ENCODE data around the gene MAPK4. TPM values are rescaled to one million over a fixed set of nuclear protein-coding genes. Genes with fewer than 3 reads are reported as not detected.
A peak's percentile ranks its signal among the peaks of the same experiment; 100 is the strongest.

Gene MAPK4
- total and polyA plus RNA-seq, 2 donors from 2014 or later = 9.0 to 9.2 TPM

DNA sequence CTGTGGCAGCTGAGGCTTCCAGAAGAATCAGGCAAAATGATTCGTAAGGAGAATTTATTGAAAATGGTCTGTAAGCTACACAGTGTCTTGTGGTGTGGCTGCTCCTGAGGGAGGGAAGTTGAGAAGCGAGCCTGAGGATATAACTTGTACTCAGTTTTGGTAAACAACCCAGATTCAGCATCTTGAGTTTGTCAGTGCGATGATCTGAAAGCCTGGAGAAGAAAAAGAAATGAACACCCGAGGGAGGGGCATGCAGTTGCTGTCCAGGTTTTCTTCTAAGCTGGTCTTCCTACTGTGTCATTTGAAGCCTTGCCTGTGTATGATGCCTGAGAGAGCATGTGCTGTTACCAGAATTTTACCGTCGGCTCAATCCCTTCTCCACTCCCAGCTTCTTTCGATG, 87.3 kb downstream of the MAPK4 start:
- Histone ChIP-seq H3K9me3 (ENCODE audit: control insufficient read depth in 2 of 3, insufficient read depth in 1 of 3, low read length in 3 of 3) (no peaks in the 10 kb centered on the region), H3K4me3 (ENCODE audit: low read length in 3 of 3) (no peak overlapping the region), H3K9ac (ENCODE audit: low read length in 3 of 3) (no peak overlapping the region), H3K36me3 (ENCODE audit: control insufficient read depth in 2 of 3, insufficient read depth in 3 of 3, low read length in 3 of 3) (no peaks in the 10 kb centered on the region), H3K4me1 (ENCODE audit: control insufficient read depth in 2 of 3, insufficient read depth in 2 of 3, low read depth in 1 of 3, low read length in 3 of 3) (peaks cover 0 to 7% (median 0%) of the 10 kb centered on the region in 3 donors), H3K27ac (ENCODE audit: low read depth in 2 of 2, low read length in 2 of 2) (no peak overlapping the region), H3K27me3 (ENCODE audit: control insufficient read depth, insufficient read depth, low read length) (no peaks in the 10 kb centered on the region)
- no peak for FAIRE-seq
- no peak for DNase-seq
- TF ChIP-seq, protein P1, sequence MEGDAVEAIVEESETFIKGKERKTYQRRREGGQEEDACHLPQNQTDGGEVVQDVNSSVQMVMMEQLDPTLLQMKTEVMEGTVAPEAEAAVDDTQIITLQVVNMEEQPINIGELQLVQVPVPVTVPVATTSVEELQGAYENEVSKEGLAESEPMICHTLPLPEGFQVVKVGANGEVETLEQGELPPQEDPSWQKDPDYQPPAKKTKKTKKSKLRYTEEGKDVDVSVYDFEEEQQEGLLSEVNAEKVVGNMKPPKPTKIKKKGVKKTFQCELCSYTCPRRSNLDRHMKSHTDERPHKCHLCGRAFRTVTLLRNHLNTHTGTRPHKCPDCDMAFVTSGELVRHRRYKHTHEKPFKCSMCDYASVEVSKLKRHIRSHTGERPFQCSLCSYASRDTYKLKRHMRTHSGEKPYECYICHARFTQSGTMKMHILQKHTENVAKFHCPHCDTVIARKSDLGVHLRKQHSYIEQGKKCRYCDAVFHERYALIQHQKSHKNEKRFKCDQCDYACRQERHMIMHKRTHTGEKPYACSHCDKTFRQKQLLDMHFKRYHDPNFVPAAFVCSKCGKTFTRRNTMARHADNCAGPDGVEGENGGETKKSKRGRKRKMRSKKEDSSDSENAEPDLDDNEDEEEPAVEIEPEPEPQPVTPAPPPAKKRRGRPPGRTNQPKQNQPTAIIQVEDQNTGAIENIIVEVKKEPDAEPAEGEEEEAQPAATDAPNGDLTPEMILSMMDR (IDR thresholded peaks at IDR 0.05; ENCODE audit: borderline replicate concordance, extremely low read depth, insufficient read depth) = no peak
- intact Hi-C loops (cut with DNase I) = no loop called here

DNA sequence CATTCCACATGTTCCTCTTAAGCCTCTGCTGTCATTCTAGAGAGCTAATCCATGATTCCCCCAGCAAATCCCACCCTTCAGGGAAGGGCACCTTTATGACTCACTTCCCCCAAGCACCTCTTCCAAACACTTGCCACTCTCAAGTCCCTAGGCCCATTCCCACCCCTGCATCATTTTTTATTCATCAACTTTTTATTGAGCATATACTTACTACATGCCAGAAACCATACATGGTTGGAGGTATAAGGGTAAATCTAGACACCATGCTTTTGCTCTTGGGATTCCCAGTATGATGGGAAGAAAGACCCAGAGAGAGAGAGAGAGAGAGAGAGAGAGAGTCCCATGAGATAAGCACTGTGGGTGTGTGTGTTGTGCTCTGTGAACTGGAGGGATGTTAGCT, 87.9 kb downstream of the MAPK4 start:
- Histone ChIP-seq H3K36me3 (ENCODE audit: control insufficient read depth in 2 of 3, insufficient read depth in 3 of 3, low read length in 3 of 3) (no peaks in the 10 kb centered on the region), H3K27me3 (ENCODE audit: control insufficient read depth, insufficient read depth, low read length) (no peaks in the 10 kb centered on the region), H3K9me3 (ENCODE audit: control insufficient read depth in 2 of 3, insufficient read depth in 1 of 3, low read length in 3 of 3) (no peaks in the 10 kb centered on the region), H3K4me3 (ENCODE audit: low read length in 3 of 3) (no peak overlapping the region), H3K4me1 (ENCODE audit: control insufficient read depth in 2 of 3, insufficient read depth in 2 of 3, low read depth in 1 of 3, low read length in 3 of 3) (peaks cover 0 to 7% (median 0%) of the 10 kb centered on the region in 3 donors), H3K9ac (ENCODE audit: low read length in 3 of 3) (no peak overlapping the region), H3K27ac (ENCODE audit: low read depth in 2 of 2, low read length in 2 of 2) (no peak overlapping the region)
- TF ChIP-seq, protein P1 (IDR thresholded peaks at IDR 0.05; ENCODE audit: borderline replicate concordance, extremely low read depth, insufficient read depth) = no peak
- intact Hi-C loops (cut with DNase I) = no loop called here
- DNase-seq = no peak
- no peak for FAIRE-seq

DNA sequence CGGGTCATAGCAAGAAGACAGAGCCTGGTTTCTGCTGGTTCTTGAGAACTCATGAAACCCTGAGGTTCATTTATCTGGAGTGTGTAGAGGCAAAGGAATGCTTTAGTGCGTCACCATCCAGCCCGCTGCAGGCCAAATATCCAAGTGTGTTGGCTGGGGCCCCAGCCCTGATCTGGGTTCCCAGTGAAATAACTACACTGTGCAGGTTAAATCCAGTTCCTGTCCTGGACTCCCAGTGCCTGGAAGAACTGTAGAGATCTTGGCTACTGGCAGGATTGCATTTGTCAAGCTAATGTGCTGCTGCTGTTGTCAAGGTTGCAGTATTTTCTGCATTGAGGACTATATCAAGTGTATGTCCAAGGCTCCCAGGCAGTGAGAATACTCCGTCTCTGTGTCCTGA, 89.9 kb downstream of the MAPK4 start:
- TF ChIP-seq, protein P1 (IDR thresholded peaks at IDR 0.05; ENCODE audit: borderline replicate concordance, extremely low read depth, insufficient read depth) = no peak
- H3K27me3 ChIP-seq (ENCODE audit: control insufficient read depth, insufficient read depth, low read length) = no peaks in the 10 kb centered on the region
- DNase-seq (no peak), FAIRE-seq (no peak)
- no peak overlapping the region for H3K4me3 ChIP-seq (ENCODE audit: low read length in 3 of 3)
- H3K9me3 ChIP-seq (ENCODE audit: control insufficient read depth in 2 of 3, insufficient read depth in 1 of 3, low read length in 3 of 3) = no peaks in the 10 kb centered on the region
- H3K27ac ChIP-seq (ENCODE audit: low read depth in 2 of 2, low read length in 2 of 2) = peak overlapping the region; percentile 88 to 89
- no peaks in the 10 kb centered on the region for H3K36me3 ChIP-seq (ENCODE audit: control insufficient read depth in 2 of 3, insufficient read depth in 3 of 3, low read length in 3 of 3)
- intact Hi-C loops (cut with DNase I) = no loop called here
- peaks cover 0 to 11% (median 0%) of the 10 kb centered on the region in 3 donors for H3K4me1 ChIP-seq (ENCODE audit: control insufficient read depth in 2 of 3, insufficient read depth in 2 of 3, low read depth in 1 of 3, low read length in 3 of 3)
- no peak overlapping the region for H3K9ac ChIP-seq (ENCODE audit: low read length in 3 of 3)

DNA sequence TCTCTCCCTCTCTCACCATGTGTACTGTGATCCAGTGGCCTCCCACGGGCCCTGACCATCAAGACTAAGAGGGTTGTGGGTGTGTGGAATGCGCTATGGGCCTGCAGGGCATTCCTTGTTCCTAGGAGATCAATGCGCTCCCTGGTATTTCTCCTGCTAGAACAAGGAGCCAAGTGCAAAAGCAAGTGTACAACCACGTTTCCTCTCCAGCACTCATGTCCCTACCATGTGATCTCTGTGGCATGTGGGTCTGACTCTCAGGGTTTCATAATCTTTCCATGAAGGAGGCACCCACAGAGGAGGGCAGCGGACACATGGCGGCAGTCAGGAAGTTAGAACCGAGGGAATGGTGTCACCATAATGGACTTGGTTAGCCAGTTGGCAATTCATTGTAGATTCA, 91.4 kb downstream of the MAPK4 start:
- no peak overlapping the region for H3K9ac ChIP-seq (ENCODE audit: low read length in 3 of 3)
- no peaks in the 10 kb centered on the region for H3K9me3 ChIP-seq (ENCODE audit: control insufficient read depth in 2 of 3, insufficient read depth in 1 of 3, low read length in 3 of 3)
- no peaks in the 10 kb centered on the region for H3K27me3 ChIP-seq (ENCODE audit: control insufficient read depth, insufficient read depth, low read length)
- H3K4me1 ChIP-seq (ENCODE audit: control insufficient read depth in 2 of 3, insufficient read depth in 2 of 3, low read depth in 1 of 3, low read length in 3 of 3) = peaks cover 0 to 14% (median 0%) of the 10 kb centered on the region in 3 donors
- DNase-seq = no peak
- H3K36me3 ChIP-seq (ENCODE audit: control insufficient read depth in 2 of 3, insufficient read depth in 3 of 3, low read length in 3 of 3) = no peaks in the 10 kb centered on the region
- no peak for FAIRE-seq
- TF ChIP-seq, protein P1 (IDR thresholded peaks at IDR 0.05; ENCODE audit: borderline replicate concordance, extremely low read depth, insufficient read depth) = no peak
- H3K27ac ChIP-seq (ENCODE audit: low read depth in 2 of 2, low read length in 2 of 2) = peak overlapping the region; percentile 81 to 85
- no peak overlapping the region for H3K4me3 ChIP-seq (ENCODE audit: low read length in 3 of 3)
- intact Hi-C loops (cut with DNase I) = no loop called here
